Pulmonary artery endothelial cell (primary cell): ENCODE results near the gene KRT15. TPM values are rescaled to one million over a fixed set of nuclear protein-coding genes. Genes with fewer than 3 reads are reported as not detected.
A peak's percentile ranks its signal among the peaks of the same experiment; 100 is the strongest.

Experiments used
- DNase-seq: peaks from one replicate; pipeline ENCODE4 v3.0.0-alpha.2; 2011; ENCODE audit warnings: low read depth, low spot score
- total RNA-seq: library from RNA; depleted of rRNA; stranded (reverse); fragments of >200 nt; gene quantifications from 2 replicates; pipeline ENCODE4 v1.2.3, GENCODE V29; 2014

Gene KRT15
- total RNA-seq, 1 donor from 2014 or later = 1.6 TPM

- DNase-seq = no peak
Measured at GRCh38 chr17:41483991-41484826, 34.5 kb downstream of the KRT15 start.

DNA sequence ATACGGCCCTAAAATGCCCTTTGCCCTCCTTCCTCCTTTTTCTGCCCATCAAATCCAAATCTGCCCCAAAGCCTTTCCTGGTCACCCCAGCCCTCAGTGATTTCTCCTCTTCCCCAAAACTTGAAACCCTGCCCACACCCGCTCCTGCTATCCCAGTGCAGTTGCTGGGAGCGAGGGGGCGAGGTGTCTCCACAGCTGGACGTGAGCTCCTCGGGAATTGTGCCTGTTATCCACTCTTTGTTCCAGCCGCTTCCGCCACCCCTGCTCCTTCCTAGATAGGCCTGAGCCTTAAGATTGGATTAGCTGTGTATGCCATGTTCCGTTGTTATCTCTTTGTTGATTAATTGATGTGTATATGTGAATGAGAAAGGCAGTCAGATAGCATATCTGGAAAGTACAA, 35.2 kb downstream of the KRT15 start:
- DNase-seq = no peak

DNA sequence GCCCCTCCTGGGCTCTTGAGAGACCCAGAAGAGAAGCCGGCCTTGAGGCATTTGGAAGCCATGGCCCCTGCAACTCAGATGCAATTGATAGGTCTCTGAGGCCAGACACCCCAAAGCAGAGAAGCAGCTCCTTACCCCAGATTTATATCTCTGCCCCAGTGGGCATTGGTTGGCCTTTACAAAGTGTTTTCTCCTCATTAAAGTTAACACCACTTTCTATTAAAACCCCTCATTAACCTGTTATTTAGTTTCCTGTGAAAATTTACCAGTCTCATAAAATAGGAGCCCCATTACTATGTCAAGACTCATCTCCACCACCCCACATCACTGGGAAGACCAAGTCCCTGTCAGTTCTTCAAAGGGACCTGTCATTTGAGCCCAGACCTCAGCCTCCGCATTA, 37.7 kb downstream of the KRT15 start, which contains the start of gene KRT35:
Gene KRT35, minus strand, starts transcription at position 116 of the 400 bp plus-strand sequence. Its CDS starts 54 bp downstream, at position 62.
- no peak for DNase-seq

- no peak for DNase-seq
Measured at GRCh38 chr17:41480581-41480980, 38.1 kb downstream of the KRT15 start.

- no peak for DNase-seq
Measured at GRCh38 chr17:41480136-41480535, 38.6 kb downstream of the KRT15 start.

GRCh38 chr17:41478237-41478636, 40.5 kb downstream of the KRT15 start:
- DNase-seq = no peak

DNA sequence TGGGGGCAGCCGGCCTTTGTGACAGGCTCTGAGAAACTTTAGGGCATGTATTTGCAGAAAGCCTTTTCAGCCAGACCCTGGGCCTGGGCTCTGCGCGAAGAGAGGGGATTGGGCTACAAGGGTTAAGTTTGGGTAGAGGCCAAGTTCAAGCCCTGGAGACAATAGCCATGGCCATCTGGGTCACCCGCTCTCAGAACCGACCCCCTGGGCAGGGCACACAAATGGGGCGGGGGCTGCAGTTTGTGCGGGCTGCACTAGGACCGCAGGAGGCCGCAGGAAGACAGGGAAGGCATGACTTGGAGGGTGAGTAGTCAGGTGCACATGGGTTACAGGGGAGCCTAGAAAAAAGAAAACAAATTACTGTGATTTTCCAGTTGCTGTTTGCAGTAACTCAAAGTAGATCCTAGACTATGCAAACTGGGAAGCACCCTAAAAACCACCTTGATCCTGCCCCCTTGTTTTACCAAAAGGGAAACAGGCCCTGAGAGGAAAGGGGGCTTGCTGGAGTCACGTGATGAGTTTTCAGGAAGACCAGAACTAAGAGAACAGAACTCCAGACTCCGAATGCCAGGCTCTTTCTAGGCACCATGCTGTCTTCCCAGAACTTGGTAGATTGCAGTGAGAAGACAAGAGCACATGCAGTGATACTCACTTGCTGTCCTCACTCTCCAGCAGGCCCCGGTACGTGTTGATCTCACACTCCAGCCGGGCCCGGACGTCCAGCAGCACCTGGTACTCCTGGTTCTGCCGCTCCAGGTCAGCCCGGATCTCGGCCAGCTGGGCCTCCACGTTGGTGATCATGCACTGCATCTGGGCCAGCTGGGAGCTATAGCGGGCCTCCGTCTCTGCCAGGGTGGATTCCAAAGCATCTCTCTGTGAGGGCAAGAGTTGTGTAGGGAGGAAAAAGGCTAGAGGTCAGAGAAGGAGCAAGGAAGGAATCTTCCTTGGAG, 41.5 kb downstream of the KRT15 start:
- DNase-seq = no peak

DNA sequence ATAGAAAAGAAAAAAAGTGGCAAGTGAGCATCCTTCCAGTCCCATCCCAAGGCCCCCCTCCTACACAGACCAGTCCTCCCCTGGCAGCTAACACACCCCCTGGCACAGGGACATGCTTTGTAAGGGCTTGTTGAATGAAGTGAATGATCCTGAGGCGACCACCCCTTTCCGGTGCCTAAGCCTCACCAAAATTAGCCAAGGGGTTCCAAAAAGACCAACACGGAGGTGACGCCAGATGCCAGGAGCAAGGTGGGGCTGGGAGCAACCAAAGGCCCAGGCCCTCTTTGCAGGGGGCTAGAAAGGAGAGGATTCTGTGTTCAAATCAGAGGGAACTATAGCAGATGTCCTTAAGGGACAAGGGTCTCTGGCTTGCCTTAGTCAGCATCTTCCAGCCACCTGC, 43.3 kb downstream of the KRT15 start:
- no peak for DNase-seq

DNA sequence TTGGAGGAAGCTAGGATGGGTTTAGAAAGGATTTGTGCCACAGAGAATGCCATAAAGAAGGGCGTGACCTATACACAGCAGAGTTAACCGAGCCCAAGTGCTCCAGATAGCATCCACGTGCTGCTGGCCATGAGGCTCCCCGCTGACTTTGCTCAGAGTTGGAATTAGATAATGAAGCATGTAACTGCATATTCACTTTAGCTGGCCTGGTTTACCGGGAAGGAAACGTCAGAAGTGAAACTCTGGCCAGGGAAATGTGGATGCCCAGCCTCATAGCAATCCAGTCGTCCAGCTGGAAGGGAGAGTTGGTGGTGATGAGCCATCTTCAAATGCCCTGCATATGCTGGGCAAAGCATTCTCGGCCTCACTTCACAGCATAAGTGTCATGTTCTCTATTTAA, 43.8 kb downstream of the KRT15 start:
- no peak for DNase-seq

DNA sequence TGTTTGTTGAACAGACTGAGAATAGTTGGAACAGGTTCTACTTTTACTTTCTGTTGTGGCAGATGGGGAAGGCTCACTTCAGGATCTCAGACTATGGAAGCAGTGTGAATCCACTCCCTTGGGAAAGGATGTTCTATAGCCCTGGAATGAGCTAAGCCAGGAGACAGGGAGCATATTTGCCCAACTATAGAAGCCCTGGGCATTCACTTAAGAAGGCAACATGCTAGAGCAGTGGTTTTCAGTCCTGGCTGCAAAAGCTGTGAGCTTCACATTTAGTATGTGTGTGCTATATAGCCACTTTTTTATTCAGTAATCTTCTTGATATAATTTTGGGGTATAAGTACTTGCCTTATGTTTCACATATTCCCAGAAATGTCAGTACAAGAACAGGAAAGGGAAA, 50.3 kb downstream of the KRT15 start:
- DNase-seq = no peak

GRCh38 chr17:41467561-41467960, 51.1 kb downstream of the KRT15 start:
- no peak for DNase-seq

DNA sequence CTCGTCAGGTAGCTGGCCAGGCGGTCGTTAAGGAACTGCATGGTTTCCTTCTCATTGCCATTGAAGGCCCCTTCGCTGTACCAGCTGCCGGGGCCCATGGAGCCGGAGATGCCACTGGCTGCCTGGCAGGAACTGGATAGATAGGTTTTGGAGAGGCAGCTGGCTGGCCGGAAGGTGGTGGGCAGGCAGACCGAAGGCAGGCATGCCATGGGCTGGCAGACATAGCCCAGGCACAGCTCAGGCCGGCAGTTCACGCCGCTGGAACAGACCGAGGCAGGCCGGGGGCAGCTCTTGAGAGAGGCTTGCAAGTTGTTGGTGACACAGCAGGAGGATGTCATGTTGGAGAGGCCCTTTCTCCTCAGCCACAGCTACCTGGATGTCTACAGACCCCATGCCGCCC, 51.7 kb downstream of the KRT15 start, which contains the start of gene KRT32:
Gene KRT32, minus strand, starts transcription at position 399 of the 400 bp plus-strand sequence. Its CDS starts 61 bp downstream, at position 338.
- DNase-seq = no peak

DNA sequence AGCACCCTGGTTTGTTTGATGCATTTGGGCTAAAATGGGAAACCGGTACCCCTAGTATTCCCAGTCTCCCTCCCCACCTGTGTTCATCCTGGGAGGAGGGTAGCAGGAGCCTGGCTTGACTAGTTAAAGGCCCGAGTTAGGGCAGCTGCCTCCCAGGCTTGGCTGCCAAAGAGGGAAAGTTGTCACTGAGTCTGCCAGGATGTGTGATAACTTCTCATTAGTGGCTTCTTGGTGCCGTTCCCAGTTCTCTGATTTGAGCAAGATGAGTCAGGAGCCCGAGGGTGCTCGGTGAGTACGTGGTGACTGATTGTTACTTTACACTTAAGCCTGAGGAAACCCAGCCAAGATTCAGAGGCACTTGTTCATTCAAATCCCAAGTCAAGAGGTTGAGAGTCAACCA, 54.0 kb downstream of the KRT15 start:
- peak; percentile 10 for DNase-seq

- no peak for DNase-seq
Measured at GRCh38 chr17:41464173-41464572, 54.5 kb downstream of the KRT15 start.

DNA sequence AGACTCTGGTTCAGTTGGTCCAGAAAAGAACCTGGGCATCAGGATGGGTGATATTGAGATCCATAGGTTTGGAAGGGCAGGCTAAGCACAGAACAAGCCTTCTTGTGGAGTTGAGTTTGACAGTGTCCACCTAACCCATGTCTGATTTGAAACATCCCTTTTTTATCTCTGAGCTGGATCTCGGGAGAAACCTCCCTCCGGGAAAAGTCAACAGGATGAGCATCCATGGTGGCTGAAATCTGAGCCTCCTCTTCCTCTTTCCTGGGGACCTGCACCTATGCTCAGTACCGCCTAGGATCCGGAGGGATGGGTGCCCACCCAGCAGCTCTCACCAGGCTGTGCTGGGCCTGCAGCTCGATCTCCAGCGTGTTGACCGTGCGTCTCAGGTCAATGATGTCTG, 54.9 kb downstream of the KRT15 start:
- no peak for DNase-seq

Other genes with a start within 250 kb of the KRT15 start
- gene KRTAP9-7, start 243.2 kb downstream of the KRT15 start, total RNA-seq = not detected in 2 replicates
- not detected in 2 replicates for gene KRTAP29-1, start 216.0 kb downstream of the KRT15 start, total RNA-seq
- not detected in 2 replicates for gene KRTAP16-1, start 209.6 kb downstream of the KRT15 start, total RNA-seq
- gene KRTAP17-1, start 203.2 kb downstream of the KRT15 start, total RNA-seq = not detected in 2 replicates
- gene KRT33A, start 168.1 kb downstream of the KRT15 start, total RNA-seq = not detected in 2 replicates
- gene KRT33B, start 149.1 kb downstream of the KRT15 start, total RNA-seq = not detected in 2 replicates
- not detected in 2 replicates for gene KRT34, start 136.6 kb downstream of the KRT15 start, total RNA-seq
- gene KRT31, start 121.3 kb downstream of the KRT15 start, total RNA-seq = not detected in 2 replicates
- gene KRT37, start 94.3 kb downstream of the KRT15 start, total RNA-seq = not detected in 2 replicates
- not detected in 2 replicates for gene KRT38, start 77.9 kb downstream of the KRT15 start, total RNA-seq
- gene KRT32, start 51.5 kb downstream of the KRT15 start, total RNA-seq = not detected in 2 replicates
- not detected in 2 replicates for gene KRT35, start 37.7 kb downstream of the KRT15 start, total RNA-seq
- not detected in 2 replicates for gene KRT36, start 29.0 kb downstream of the KRT15 start, total RNA-seq
- not detected in 2 replicates for gene KRT13, start 13.3 kb downstream of the KRT15 start, total RNA-seq
- gene KRT19, start 9.4 kb upstream of the KRT15 start, total RNA-seq = 63.6 and 81.6 TPM in 2 replicates
- not detected in 2 replicates for gene KRT9, start 53.2 kb upstream of the KRT15 start, total RNA-seq
- gene KRT14, start 68.0 kb upstream of the KRT15 start, total RNA-seq = 0.07 and 0.18 TPM in 2 replicates
- gene KRT16, start 93.9 kb upstream of the KRT15 start, total RNA-seq = 0.13 and 0.63 TPM in 2 replicates
- gene KRT17, start 105.7 kb upstream of the KRT15 start, total RNA-seq = 3.1 and 3.8 TPM in 2 replicates
- 66.4 and 81.1 TPM in 2 replicates for gene EIF1, start 170.0 kb upstream of the KRT15 start, total RNA-seq
- not detected in 2 replicates for gene GAST, start 193.4 kb upstream of the KRT15 start, total RNA-seq
- 0.07 and 0.18 TPM in 2 replicates for gene HAP1, start 215.8 kb upstream of the KRT15 start, total RNA-seq